ENCODE measurements around the gene FKBP1C.

DNA sequence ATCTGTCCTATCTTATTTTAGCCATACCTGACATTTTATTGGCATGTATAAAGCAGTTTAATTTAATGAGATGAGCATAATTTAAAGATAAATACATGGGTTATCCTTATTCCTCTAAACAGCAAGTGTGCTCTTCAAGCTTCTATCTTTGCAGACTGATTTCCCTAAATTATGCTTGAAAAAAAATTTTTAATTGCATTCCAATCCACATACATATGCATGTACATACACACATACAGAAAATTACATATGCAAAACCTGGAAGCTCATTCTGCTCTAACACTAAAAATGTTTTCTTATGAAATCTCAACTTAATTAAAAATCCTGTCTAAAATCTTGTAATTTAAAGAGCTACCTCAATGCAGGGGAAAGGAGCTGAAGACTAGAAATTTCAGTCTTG lies 35.3 kb downstream of the FKBP1C start:
- TF ChIP-seq L3MBTL2 (conservative IDR thresholded peaks at IDR 0.05) (no peak), BHLHE40 (IDR thresholded peaks at IDR 0.05; ENCODE audit: borderline replicate concordance) (no peak), SP1 (IDR thresholded peaks at IDR 0.05) (no peak), FOXK2 (IDR thresholded peaks at IDR 0.05) (no peak), FOXA1 (IDR thresholded peaks at IDR 0.05) (no peak)
